RWPE2 (cell line): ENCODE measurements around the gene UTS2B.

Experiments
- ATAC-seq: fragments of 200-7000 bp; cut with Tn5 transposase; 3 replicates; pipeline ENCODE4 v1.9.1; 2021; ENCODE audit warnings: low read depth
- DNase-seq: peaks from one replicate; pipeline ENCODE4 v3.0.0-alpha.2; 2020; ENCODE audit warnings: low spot score
- H3K27ac ChIP-seq: fragments of 450-650 bp; 2 replicates; pipeline ENCODE4 v1.5.1; 2017; ENCODE audit warnings: mild to moderate bottlenecking; ENCODE audit not compliant: poor library complexity, severe bottlenecking
- H3K27me3 ChIP-seq: fragments of 250-450 bp; sonication (Bioruptor Pico); 2 replicates; pipeline ENCODE4 v1.5.1; 2021; ENCODE audit warnings: mild to moderate bottlenecking, moderate library complexity; ENCODE audit not compliant: insufficient read depth, poor library complexity, severe bottlenecking
- H3K36me3 ChIP-seq: fragments of 250-450 bp; sonication (Bioruptor Pico); 2 replicates; pipeline ENCODE4 v1.5.1; 2020; ENCODE audit warnings: low read depth, mild to moderate bottlenecking, moderate library complexity
- H3K4me1 ChIP-seq: fragments of 250-450 bp; sonication (Bioruptor Pico); 2 replicates; pipeline ENCODE4 v1.5.1; 2021; ENCODE audit warnings: mild to moderate bottlenecking, moderate library complexity; ENCODE audit not compliant: insufficient read depth, poor library complexity, severe bottlenecking
- H3K4me3 ChIP-seq: fragments of 250-450 bp; sonication (Bioruptor Pico); 2 replicates; pipeline ENCODE4 v1.5.1; 2021; ENCODE audit warnings: mild to moderate bottlenecking, moderate library complexity; ENCODE audit not compliant: severe bottlenecking
- H3K9me3 ChIP-seq: fragments of 250-450 bp; sonication (Bioruptor Pico); 2 replicates; pipeline ENCODE4 v1.5.1; 2021; ENCODE audit warnings: mild to moderate bottlenecking, moderate library complexity; ENCODE audit not compliant: severe bottlenecking
- CTCF ChIP-seq: fragments of 450-650 bp; IDR thresholded peaks from one replicate; pipeline ENCODE4 v1.5.1; 2017; ENCODE audit warnings: mild to moderate bottlenecking, moderate library complexity; ENCODE audit not compliant: poor library complexity, severe bottlenecking

Gene UTS2B

GRCh38 chr3:191368755-191369615 is 38.7 kb upstream of the UTS2B start:
- Histone ChIP-seq H3K4me1 (peaks cover 7% of the 10 kb centered on the region), H3K4me3 (no peak overlapping the region), H3K36me3 (peaks cover 77% of the 10 kb centered on the region), H3K9me3 (no peaks in the 10 kb centered on the region), H3K27ac (no peak overlapping the region), H3K27me3 (no peaks in the 10 kb centered on the region)
- DNase-seq = no peak
- ATAC-seq = no peak
- no peak for TF ChIP-seq CTCF

- no peak overlapping the region for H3K4me3 ChIP-seq
- no peaks in the 10 kb centered on the region for H3K27me3 ChIP-seq
- DNase-seq (no peak), ATAC-seq (no peak)
- peaks cover 76% of the 10 kb centered on the region for H3K36me3 ChIP-seq
- peaks cover 1% of the 10 kb centered on the region for H3K4me1 ChIP-seq
- TF ChIP-seq CTCF = no peak
- H3K27ac ChIP-seq = no peak overlapping the region
- no peaks in the 10 kb centered on the region for H3K9me3 ChIP-seq
Measured at GRCh38 chr3:191366675-191367074, 36.3 kb upstream of the UTS2B start.

- no peak for TF ChIP-seq CTCF
- Histone ChIP-seq H3K27me3 (no peaks in the 10 kb centered on the region), H3K36me3 (peaks cover 80% of the 10 kb centered on the region), H3K27ac (no peak overlapping the region), H3K4me1 (peaks cover 36% of the 10 kb centered on the region), H3K9me3 (no peaks in the 10 kb centered on the region), H3K4me3 (no peak overlapping the region)
- ATAC-seq (peak; percentile 31; the same call in 1 of the 3 replicates), DNase-seq (no peak)
Measured at GRCh38 chr3:191363221-191363620, 32.9 kb upstream of the UTS2B start.

GRCh38 chr3:191362524-191363090 is 32.3 kb upstream of the UTS2B start:
- H3K27ac ChIP-seq = no peak overlapping the region
- DNase-seq (no peak), ATAC-seq (no peak)
- TF ChIP-seq CTCF = no peak
- H3K4me1 ChIP-seq = peaks cover 37% of the 10 kb centered on the region
- no peak overlapping the region for H3K4me3 ChIP-seq
- peaks cover 83% of the 10 kb centered on the region for H3K36me3 ChIP-seq
- no peaks in the 10 kb centered on the region for H3K27me3 ChIP-seq
- H3K9me3 ChIP-seq = no peaks in the 10 kb centered on the region

GRCh38 chr3:191362037-191362436 is 31.7 kb upstream of the UTS2B start:
- H3K9me3 ChIP-seq = no peaks in the 10 kb centered on the region
- H3K27ac ChIP-seq = no peak overlapping the region
- DNase-seq = no peak
- no peak for TF ChIP-seq CTCF
- H3K27me3 ChIP-seq = no peaks in the 10 kb centered on the region
- no peak overlapping the region for H3K4me3 ChIP-seq
- H3K36me3 ChIP-seq = peaks cover 79% of the 10 kb centered on the region
- H3K4me1 ChIP-seq = peaks cover 41% of the 10 kb centered on the region
- no peak for ATAC-seq
